ENCODE measurements around the gene DPEP1. TPM values are rescaled to one million over a fixed set of nuclear protein-coding genes. Genes with fewer than 3 reads are reported as not detected.
"Not testable (repeated sequence)": the region's sequence is repeated elsewhere in the genome, so short reads cannot be mapped to it uniquely, and the experiment has no call there.

Gene DPEP1
- total RNA-seq, 4 donors from 2014 or later, result 1.1 TPM; not detected in 3

- ATAC-seq (ENCODE audit: low FRiP score), result no peak
- DNase-seq (ENCODE audit: low spot score), result no peak
- TF ChIP-seq, protein P1, sequence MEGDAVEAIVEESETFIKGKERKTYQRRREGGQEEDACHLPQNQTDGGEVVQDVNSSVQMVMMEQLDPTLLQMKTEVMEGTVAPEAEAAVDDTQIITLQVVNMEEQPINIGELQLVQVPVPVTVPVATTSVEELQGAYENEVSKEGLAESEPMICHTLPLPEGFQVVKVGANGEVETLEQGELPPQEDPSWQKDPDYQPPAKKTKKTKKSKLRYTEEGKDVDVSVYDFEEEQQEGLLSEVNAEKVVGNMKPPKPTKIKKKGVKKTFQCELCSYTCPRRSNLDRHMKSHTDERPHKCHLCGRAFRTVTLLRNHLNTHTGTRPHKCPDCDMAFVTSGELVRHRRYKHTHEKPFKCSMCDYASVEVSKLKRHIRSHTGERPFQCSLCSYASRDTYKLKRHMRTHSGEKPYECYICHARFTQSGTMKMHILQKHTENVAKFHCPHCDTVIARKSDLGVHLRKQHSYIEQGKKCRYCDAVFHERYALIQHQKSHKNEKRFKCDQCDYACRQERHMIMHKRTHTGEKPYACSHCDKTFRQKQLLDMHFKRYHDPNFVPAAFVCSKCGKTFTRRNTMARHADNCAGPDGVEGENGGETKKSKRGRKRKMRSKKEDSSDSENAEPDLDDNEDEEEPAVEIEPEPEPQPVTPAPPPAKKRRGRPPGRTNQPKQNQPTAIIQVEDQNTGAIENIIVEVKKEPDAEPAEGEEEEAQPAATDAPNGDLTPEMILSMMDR (IDR thresholded peaks at IDR 0.05), result no peak
Measured at GRCh38 chr16:89661215-89661614, 47.8 kb downstream of the DPEP1 start.

- not testable (repeated sequence) for DNase-seq (ENCODE audit: low spot score); ATAC-seq (ENCODE audit: low FRiP score)
Measured at GRCh38 chr16:89664238-89664637, 50.8 kb downstream of the DPEP1 start.

- DNase-seq (ENCODE audit: low spot score); ATAC-seq (ENCODE audit: low FRiP score): not testable (repeated sequence)
Measured at GRCh38 chr16:89667000-89667399, 53.6 kb downstream of the DPEP1 start.

GRCh38 chr16:89667633-89668032 lies 54.2 kb downstream of the DPEP1 start:
- TF ChIP-seq, protein P1 (IDR thresholded peaks at IDR 0.05), result no peak
- ATAC-seq (ENCODE audit: low FRiP score) (no peak), DNase-seq (ENCODE audit: low spot score) (no peak)

DNA sequence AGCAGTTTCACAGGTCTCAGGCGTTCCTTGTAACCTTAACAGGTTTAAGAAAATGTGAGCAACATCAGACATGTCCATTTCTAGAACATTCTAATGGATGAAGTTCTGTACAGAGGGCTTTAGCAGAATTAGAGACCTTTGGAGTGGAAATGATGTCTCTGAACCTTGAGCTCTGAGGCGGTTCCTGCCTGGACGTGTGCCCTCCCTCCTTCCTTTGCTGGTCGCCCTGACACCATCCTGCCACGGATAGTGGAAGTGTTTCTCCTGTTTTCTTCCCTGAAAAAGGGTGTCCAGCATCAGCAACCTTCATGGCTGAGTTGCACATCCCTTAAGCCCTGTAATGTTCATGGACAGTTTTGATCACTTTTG lies 55.3 kb downstream of the DPEP1 start:
- ATAC-seq (ENCODE audit: low FRiP score) (no peak), DNase-seq (ENCODE audit: low spot score) (no peak)
- TF ChIP-seq, protein P1 (IDR thresholded peaks at IDR 0.05), result no peak

- DNase-seq (ENCODE audit: low spot score) (no peak), ATAC-seq (ENCODE audit: low FRiP score) (no peak)
- TF ChIP-seq, protein P1 (IDR thresholded peaks at IDR 0.05), result no peak
Measured at GRCh38 chr16:89669755-89670154, 56.3 kb downstream of the DPEP1 start.

DNA sequence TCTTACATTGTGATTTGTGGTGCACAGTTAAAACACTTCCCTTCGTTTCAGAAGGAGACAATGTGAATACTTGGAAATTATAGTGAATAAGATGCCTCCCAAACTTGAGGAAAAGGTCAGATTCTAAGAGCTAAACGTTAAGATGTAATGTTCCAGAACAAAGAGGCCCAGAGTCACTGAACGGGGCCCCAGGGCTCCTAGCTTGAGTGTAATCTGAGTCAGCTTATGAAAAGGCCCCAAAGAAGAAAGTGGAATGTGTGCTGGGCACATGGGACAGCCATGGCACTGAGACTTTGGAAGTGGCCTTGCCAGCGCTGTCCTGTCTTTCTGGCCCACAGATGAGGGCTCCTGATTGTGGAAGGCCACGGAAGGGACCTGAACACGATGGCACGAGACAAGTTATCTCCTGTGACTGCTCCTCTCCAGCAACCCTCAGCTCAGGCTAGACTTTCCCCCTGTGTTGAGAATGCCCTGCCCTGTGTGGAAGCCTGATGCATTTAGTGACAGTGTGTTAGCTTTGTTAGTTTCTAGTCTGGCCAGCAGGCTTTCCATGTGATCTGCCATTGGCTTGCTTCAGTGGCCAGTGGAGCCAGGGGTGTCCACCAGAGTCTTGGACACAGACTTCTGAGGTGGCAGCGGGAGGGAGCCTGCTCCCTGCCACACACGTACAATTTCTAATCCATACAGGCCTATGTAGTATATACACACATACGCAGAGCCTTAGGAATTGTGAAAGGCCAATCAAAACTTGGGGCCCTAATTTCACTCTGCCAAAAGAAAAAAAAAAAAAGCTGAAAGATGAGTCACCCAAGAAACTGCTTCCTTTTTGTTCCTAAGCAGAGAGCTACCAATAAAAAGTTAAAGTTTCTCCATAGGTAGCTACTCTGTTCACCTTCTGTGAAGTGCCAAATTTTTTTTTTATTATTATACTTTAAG lies 57.3 kb downstream of the DPEP1 start:
- no peak for ATAC-seq (ENCODE audit: low FRiP score)
- DNase-seq (ENCODE audit: low spot score), result no peak
- TF ChIP-seq, protein P1 (IDR thresholded peaks at IDR 0.05), result no peak

GRCh38 chr16:89671565-89671964 lies 58.1 kb downstream of the DPEP1 start:
- not testable (repeated sequence) for DNase-seq (ENCODE audit: low spot score); ATAC-seq (ENCODE audit: low FRiP score)
